GM19099 (cell line): ENCODE measurements around the gene VMA21.

Experiments
- POLR2A ChIP-seq: IDR thresholded peaks from 3 replicates; pipeline ENCODE4 v1.6.1; 2011; ENCODE audit warnings: low read depth; ENCODE audit not compliant: insufficient read length; ENCODE audit errors: extremely low read depth

VMA21 gene

DNA sequence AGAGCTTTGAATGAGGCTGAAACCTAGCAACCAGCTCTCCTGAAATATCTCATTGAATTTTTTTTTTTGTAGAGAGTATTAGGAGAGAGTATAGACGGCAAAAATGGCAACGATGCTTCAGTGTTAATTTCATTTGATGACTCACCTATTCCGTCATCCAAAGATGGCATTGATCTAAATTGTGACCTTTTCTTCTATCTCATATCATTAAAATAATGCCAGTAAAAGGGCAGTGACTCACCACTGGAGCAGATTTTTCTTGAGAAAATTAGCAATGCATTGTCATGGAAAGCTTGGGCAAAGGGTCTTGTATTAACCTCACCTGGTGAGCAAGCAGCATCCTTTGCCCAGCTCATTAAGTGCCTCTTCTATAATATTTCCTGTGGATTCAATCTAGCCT lies 19.6 kb downstream of the VMA21 start:
- no peak for TF ChIP-seq POLR2A

DNA sequence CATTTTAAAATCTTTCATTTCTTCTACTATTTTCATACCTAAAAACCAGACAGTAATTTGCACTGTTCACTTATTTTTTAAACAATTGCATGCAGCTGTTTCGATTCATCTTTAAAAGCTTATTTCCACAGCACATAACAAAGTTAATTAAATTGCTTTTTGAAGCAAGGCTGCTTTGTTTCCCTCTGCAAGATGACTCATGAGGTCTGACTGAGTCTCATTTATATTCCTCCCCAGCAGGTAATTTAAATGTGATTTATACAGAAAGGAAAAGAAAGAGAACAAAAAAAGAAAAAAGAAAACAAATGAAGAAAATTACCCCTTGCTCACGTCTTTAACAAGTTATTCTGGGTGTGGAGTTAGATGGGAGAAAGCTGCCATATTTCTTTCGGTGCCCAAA lies 22.8 kb downstream of the VMA21 start:
- TF ChIP-seq POLR2A = no peak

DNA sequence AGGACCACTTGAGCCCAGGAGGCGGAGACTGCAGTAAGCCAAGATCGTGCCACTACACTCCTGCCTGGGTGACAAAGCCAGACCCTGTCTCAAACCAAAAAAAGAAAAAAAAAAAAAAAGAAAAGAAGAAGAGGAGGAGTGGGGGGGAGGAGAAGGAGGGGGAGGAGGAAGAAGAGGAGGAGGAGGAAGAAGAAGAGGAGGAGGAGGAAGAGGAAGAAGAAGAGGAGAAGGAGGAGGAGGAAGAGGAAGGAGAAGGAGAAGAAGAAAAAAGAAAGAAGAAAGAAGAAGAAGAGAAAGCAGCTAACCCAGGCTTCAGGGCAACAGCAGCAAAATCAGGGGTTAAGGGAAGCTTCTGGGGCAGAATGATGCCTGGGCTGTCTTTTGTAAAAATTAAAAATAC lies 27.5 kb downstream of the VMA21 start:
- TF ChIP-seq POLR2A = no peak

GRCh38 chrX:151448509-151448908 lies 51.5 kb downstream of the VMA21 start:
- TF ChIP-seq POLR2A = no peak

DNA sequence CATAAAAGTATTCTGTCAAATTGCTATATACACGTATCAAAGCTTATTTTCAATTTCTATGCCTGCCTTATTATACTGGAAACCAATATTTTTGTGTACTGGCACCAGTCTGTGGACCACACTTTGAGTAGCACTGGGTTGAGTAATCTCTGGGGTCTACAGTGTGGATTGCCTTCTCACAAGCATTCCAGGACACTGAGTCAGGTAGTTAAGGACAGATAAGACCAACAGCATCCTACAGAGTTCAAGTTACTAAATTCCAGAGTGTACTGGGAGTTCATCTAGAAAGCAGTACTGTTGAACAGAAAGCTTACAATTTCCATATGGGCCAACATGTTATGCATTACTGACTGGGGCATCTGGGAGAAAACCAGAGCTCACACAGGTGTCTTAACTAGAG lies 61.8 kb downstream of the VMA21 start:
- TF ChIP-seq POLR2A = no peak
